Measurements from ENCODE around the gene CEP63. TPM values are rescaled to one million over a fixed set of nuclear protein-coding genes. Genes with fewer than 3 reads are reported as not detected.

The CEP63 gene
- total RNA-seq, 1 donor from 2014 or later: 24.6 TPM

GRCh38 chr3:134445636-134446035, 40.2 kb upstream of the CEP63 start:
- Mint-ChIP-seq H3K36me3 (ENCODE audit: low read depth) (no peaks in the 10 kb centered on the region), H3K4me3 (no peak overlapping the region), H3K4me1 (no peaks in the 10 kb centered on the region), H3K9me3 (peaks cover 13% of the 10 kb centered on the region), H3K27ac (no peak overlapping the region), H3K27me3 (peaks cover 30% of the 10 kb centered on the region)
- no peak for TF ChIP-seq CTCF (IDR thresholded peaks at IDR 0.05)
- CTCF ChIA-PET: interaction anchor here (1.0 kb wide), 1 partner anchor 248 kb away, joined by 3 read pairs; no protein-coding TSS in a partner anchor
- POLR2A ChIA-PET: no interaction called here
- intact Hi-C loops (cut with micrococcal nuclease): no loop called here
- no peak for DNase-seq
- no peak for ATAC-seq (ENCODE audit: low read depth)

GRCh38 chr3:134446800-134447199, 39.1 kb upstream of the CEP63 start:
- DNase-seq: no peak
- H3K27ac Mint-ChIP-seq: no peak overlapping the region
- peaks cover 13% of the 10 kb centered on the region for H3K9me3 Mint-ChIP-seq
- ATAC-seq (ENCODE audit: low read depth): no peak
- no peaks in the 10 kb centered on the region for H3K36me3 Mint-ChIP-seq (ENCODE audit: low read depth)
- no peak overlapping the region for H3K4me3 Mint-ChIP-seq
- no peaks in the 10 kb centered on the region for H3K4me1 Mint-ChIP-seq
- POLR2A ChIA-PET: no interaction called here
- TF ChIP-seq CTCF (IDR thresholded peaks at IDR 0.05): no peak
- intact Hi-C loops (cut with micrococcal nuclease): no loop called here
- H3K27me3 Mint-ChIP-seq: peaks cover 22% of the 10 kb centered on the region
- CTCF ChIA-PET: interaction anchor here (1.2 kb wide), 1 partner anchor 235 kb away, joined by 4 read pairs; no protein-coding TSS in a partner anchor

GRCh38 chr3:134447351-134447750, 38.5 kb upstream of the CEP63 start:
- peaks cover 21% of the 10 kb centered on the region for H3K27me3 Mint-ChIP-seq
- ChIA-PET POLR2A (no interaction called here), CTCF (interaction anchor here (1.2 kb wide), 1 partner anchor 235 kb away, joined by 4 read pairs; no protein-coding TSS in a partner anchor)
- peaks cover 13% of the 10 kb centered on the region for H3K9me3 Mint-ChIP-seq
- H3K36me3 Mint-ChIP-seq (ENCODE audit: low read depth): no peaks in the 10 kb centered on the region
- no peak overlapping the region for H3K27ac Mint-ChIP-seq
- no peak for ATAC-seq (ENCODE audit: low read depth)
- no peak overlapping the region for H3K4me3 Mint-ChIP-seq
- no peak for TF ChIP-seq CTCF (IDR thresholded peaks at IDR 0.05)
- intact Hi-C loops (cut with micrococcal nuclease): no loop called here
- no peak for DNase-seq
- H3K4me1 Mint-ChIP-seq: no peaks in the 10 kb centered on the region

GRCh38 chr3:134448664-134449063, 37.2 kb upstream of the CEP63 start:
- POLR2A ChIA-PET: no interaction called here
- TF ChIP-seq CTCF (IDR thresholded peaks at IDR 0.05): no peak
- CTCF ChIA-PET: no interaction called here

GRCh38 chr3:134449277-134449676, 36.6 kb upstream of the CEP63 start:
- Mint-ChIP-seq H3K4me3 (no peak overlapping the region), H3K9me3 (peaks cover 13% of the 10 kb centered on the region), H3K36me3 (ENCODE audit: low read depth) (no peaks in the 10 kb centered on the region), H3K27ac (no peak overlapping the region), H3K27me3 (peaks cover 22% of the 10 kb centered on the region), H3K4me1 (no peaks in the 10 kb centered on the region)
- ATAC-seq (ENCODE audit: low read depth) (no peak), DNase-seq (no peak)
- TF ChIP-seq CTCF (IDR thresholded peaks at IDR 0.05): no peak
- ChIA-PET POLR2A (no interaction called here), CTCF (no interaction called here)
- intact Hi-C loops (cut with micrococcal nuclease): no loop called here

More at GRCh38 chr3:134448664-134449063, 37.2 kb upstream of the CEP63 start:
- H3K4me3 Mint-ChIP-seq: no peak overlapping the region
- intact Hi-C loops (cut with micrococcal nuclease): no loop called here
- no peak for ATAC-seq (ENCODE audit: low read depth)
- H3K27ac Mint-ChIP-seq: no peak overlapping the region
- no peaks in the 10 kb centered on the region for H3K4me1 Mint-ChIP-seq
- H3K36me3 Mint-ChIP-seq (ENCODE audit: low read depth): no peaks in the 10 kb centered on the region
- no peak for DNase-seq
- peaks cover 13% of the 10 kb centered on the region for H3K9me3 Mint-ChIP-seq
- H3K27me3 Mint-ChIP-seq: peaks cover 22% of the 10 kb centered on the region

Data from activated B cell treated with CpG ODN at 0.5 μM for 24 hours (primary cell).